Measurements from ENCODE around the gene SPDYE5. TPM values are rescaled to one million over a fixed set of nuclear protein-coding genes. Genes with fewer than 3 reads are reported as not detected.
A peak's percentile ranks its signal among the peaks of the same experiment; 100 is the strongest.
"Not testable (repeated sequence)": the region's sequence is repeated elsewhere in the genome, so short reads cannot be mapped to it uniquely, and the experiment has no call there.

Gene SPDYE5
- polyA plus RNA-seq (2013, experiment 1 of 2; ENCODE audit: insufficient read length) = 0.75 TPM
- 0.63 TPM for polyA plus RNA-seq (2013, experiment 2 of 2; ENCODE audit: insufficient read length)

- not testable (repeated sequence) for DNase-seq
Observed at GRCh38 chr7:75492020-75492419, at the start of gene SPDYE5. SPDYE5 (plus strand) TSS chr7:75492320; CDS start chr7:75494048, 1,728 bp downstream.

- DNase-seq = peak; percentile 11
Observed at GRCh38 chr7:75442465-75443111, 49.5 kb upstream of the SPDYE5 start.

- not testable (repeated sequence) for DNase-seq
Observed at GRCh38 chr7:75449946-75450345, 42.2 kb upstream of the SPDYE5 start.

GRCh38 chr7:75452494-75452955, 39.6 kb upstream of the SPDYE5 start:
- not testable (repeated sequence) for DNase-seq

GRCh38 chr7:75456403-75456802, 35.7 kb upstream of the SPDYE5 start:
- not testable (repeated sequence) for DNase-seq

- not testable (repeated sequence) for DNase-seq
Observed at GRCh38 chr7:75458034-75458433, 34.1 kb upstream of the SPDYE5 start.

GRCh38 chr7:75460541-75460940, 31.6 kb upstream of the SPDYE5 start:
- DNase-seq = not testable (repeated sequence)

- DNase-seq = not testable (repeated sequence)
Observed at GRCh38 chr7:75470166-75470565, 22.0 kb upstream of the SPDYE5 start.

GRCh38 chr7:75477457-75477856, 14.7 kb upstream of the SPDYE5 start:
- DNase-seq = not testable (repeated sequence)

GRCh38 chr7:75480313-75480712, 11.8 kb upstream of the SPDYE5 start:
- not testable (repeated sequence) for DNase-seq

- DNase-seq = not testable (repeated sequence)
Observed at GRCh38 chr7:75485355-75485978, 6.7 kb upstream of the SPDYE5 start.

- peak; percentile 90 for DNase-seq
Observed at GRCh38 chr7:75485979-75486643, 6.0 kb upstream of the SPDYE5 start, which contains the start of gene POM121C. POM121C (minus strand) TSS chr7:75486299; CDS start chr7:75441496, 44,803 bp downstream.

GRCh38 chr7:75509033-75509432, 16.9 kb downstream of the SPDYE5 start:
- not testable (repeated sequence) for DNase-seq

- not testable (repeated sequence) for DNase-seq
Observed at GRCh38 chr7:75518842-75519241, 26.7 kb downstream of the SPDYE5 start.

GRCh38 chr7:75521727-75522126, 29.6 kb downstream of the SPDYE5 start:
- DNase-seq = not testable (repeated sequence)

GRCh38 chr7:75527224-75527722, 35.2 kb downstream of the SPDYE5 start:
- not testable (repeated sequence) for DNase-seq

GRCh38 chr7:75531359-75531821, 39.3 kb downstream of the SPDYE5 start:
- DNase-seq = no peak

GRCh38 chr7:75532639-75533038, 40.5 kb downstream of the SPDYE5 start:
- no peak for DNase-seq

- DNase-seq = no peak
Observed at GRCh38 chr7:75533926-75534325, 41.8 kb downstream of the SPDYE5 start.

GRCh38 chr7:75534727-75535307, 42.7 kb downstream of the SPDYE5 start:
- DNase-seq = peak; percentile 66

GRCh38 chr7:75536491-75536890, 44.4 kb downstream of the SPDYE5 start:
- no peak for DNase-seq

- DNase-seq = no peak
Observed at GRCh38 chr7:75536940-75537538, 44.9 kb downstream of the SPDYE5 start.
